Astrocyte (in vitro differentiated cells and primary cell): Measurements from ENCODE around the gene CUL1.

Experiments used
- EZH2 ChIP-seq: IDR thresholded peaks from 2 replicates; pipeline ENCODE4 v1.6.1; 2012; ENCODE audit warnings: mild to moderate bottlenecking, low read length, inconsistent platforms; ENCODE audit not compliant: insufficient read depth
- TF ChIP-seq, protein P1 (sequence below): IDR thresholded peaks from 2 replicates; pipeline ENCODE4 v1.5.1; 2011; ENCODE audit warnings: low read depth, mild to moderate bottlenecking, inconsistent platforms, low read length, moderate library complexity; ENCODE audit not compliant: insufficient read depth

DNA sequence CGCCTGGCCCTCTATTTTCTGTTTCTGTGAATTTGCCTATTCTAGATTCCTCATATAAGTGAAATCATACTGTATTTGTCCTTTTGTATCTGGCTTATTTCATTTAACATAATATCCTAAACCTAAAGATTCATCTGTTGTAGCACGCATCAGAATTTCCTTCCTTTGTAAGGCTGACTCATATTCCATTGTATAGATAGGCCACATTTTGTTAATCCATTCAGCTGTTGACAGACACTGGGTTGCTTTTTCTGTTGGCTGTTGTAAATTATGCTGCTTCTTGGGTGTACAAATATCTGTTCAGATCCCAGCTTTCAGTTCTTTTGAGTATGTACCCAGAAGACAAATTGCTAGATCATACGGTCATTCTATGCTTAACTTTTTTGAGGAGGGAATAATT, 28.8 kb upstream of the CUL1 start:
- TF ChIP-seq, protein P1, sequence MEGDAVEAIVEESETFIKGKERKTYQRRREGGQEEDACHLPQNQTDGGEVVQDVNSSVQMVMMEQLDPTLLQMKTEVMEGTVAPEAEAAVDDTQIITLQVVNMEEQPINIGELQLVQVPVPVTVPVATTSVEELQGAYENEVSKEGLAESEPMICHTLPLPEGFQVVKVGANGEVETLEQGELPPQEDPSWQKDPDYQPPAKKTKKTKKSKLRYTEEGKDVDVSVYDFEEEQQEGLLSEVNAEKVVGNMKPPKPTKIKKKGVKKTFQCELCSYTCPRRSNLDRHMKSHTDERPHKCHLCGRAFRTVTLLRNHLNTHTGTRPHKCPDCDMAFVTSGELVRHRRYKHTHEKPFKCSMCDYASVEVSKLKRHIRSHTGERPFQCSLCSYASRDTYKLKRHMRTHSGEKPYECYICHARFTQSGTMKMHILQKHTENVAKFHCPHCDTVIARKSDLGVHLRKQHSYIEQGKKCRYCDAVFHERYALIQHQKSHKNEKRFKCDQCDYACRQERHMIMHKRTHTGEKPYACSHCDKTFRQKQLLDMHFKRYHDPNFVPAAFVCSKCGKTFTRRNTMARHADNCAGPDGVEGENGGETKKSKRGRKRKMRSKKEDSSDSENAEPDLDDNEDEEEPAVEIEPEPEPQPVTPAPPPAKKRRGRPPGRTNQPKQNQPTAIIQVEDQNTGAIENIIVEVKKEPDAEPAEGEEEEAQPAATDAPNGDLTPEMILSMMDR: no peak
- TF ChIP-seq EZH2: no peak
